HG02642 (cell line): ENCODE measurements around the gene USP34.
"Not testable (repeated sequence)": the region's sequence is repeated elsewhere in the genome, so short reads cannot be mapped to it uniquely, and the experiment has no call there.

ENCODE experiments used
- ATAC-seq: cut with Tn5 transposase; IDR thresholded peaks from one replicate; pipeline ENCODE4 v1.9.1; 2021; ENCODE audit warnings: mild to moderate bottlenecking; ENCODE audit not compliant: unreplicated experiment, poor library complexity

The USP34 gene

GRCh38 chr2:61196671-61197070 lies 274.2 kb downstream of the USP34 start:
- no peak for ATAC-seq

DNA sequence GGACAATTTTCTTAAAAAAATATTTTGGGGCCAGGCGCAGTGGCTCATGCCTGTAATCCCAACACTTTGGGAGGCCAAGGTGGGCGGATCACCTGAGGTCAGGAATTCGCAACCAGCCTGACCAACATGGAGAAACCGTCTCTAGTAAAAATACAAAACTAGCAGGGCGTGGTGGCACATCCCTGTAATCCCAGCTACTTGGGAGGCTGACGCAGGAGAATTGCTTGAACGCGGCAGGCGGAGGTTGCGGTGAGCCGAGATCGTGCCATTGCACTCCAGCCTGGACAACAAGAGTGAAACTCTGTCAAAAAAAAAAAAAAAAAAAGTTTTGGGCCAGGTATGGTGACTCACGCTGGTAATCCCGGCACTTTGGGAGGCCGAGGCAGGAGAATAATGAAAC lies 276.2 kb downstream of the USP34 start:
- ATAC-seq, result not testable (repeated sequence)

DNA sequence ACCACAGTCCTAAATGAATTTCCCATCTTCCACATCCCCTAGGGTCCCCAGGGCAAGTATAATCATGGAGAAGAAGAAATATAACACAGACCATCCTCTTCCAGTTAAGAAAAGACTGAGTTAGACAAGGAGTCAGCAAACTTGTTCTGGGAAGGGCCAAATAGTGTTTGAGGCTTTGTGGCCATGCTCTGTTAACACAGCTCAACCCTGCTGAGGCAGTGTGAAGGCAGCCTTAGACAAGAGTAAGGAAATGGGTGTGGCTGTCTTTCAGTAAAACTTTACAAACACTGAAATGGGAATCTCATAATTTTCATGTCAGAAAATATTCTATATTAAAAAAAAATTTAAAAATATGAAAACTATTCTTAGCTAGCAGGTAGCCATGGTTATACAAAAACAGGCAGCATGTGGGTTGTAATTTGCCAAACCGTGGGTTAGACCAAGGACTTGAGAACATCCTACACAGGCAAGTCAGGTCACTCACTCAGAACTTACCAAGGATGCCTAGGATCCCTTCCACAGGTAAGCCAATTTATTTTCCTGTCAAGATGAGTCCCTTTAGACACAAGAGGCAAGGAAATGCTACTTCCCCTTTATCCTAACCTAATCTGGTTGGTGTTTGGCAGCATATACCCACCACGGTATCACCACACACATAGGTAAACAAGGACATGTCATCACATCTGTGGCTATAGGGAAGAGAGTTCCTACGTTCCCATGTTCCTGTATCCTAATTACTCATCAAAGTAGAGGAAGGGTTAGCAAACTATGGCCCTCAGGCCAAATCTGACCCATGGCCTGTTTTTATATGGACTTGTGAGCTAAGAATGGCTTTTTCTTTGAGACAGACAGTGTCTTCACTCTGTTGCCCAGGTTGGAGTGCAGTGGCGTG lies 277.0 kb downstream of the USP34 start:
- no peak for ATAC-seq

DNA sequence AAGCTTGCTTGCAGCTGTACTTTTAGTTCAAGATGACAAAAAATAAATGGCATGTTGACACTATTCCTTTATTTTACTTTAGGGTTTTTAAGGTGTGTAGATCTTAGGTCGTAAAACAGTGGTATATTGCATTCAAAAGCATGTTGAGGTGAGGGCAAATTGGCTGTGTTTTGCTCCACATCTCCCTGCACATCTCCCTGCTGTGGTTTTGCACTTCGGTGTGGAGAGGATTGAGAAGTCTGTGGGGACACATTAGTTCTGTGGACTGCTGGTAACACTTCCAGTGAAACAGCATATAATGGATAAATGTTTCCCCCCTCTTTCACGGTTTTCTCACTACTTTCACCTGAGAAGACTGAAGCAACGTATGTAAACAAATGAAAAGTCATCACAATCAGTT lies 283.8 kb downstream of the USP34 start:
- ATAC-seq, result no peak

DNA sequence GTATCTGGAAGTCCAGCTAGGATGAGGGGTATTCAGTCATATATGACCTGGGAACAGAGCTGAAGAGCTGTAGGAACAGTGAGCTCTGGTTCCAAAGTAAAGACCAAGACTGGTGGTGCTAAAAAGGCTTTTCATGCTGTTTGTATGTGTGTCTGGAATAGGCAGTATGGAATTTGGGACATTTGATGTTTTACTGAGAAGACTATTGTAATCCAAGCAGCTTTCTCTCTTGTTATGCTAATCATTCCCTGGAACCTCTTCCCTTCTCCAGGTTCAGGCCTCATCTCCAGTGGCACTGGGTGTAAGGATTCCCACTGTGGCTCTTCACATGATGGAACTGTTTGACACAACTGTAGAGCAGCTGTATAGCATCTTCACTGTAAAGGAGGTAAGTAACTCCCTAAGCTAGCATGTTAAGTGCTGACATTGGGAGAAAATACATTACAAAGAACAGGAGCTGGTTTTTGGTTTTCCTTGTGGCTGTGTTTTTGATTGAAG lies 285.6 kb downstream of the USP34 start:
- no peak for ATAC-seq

GRCh38 chr2:61184263-61184662 lies 286.6 kb downstream of the USP34 start:
- ATAC-seq, result no peak

DNA sequence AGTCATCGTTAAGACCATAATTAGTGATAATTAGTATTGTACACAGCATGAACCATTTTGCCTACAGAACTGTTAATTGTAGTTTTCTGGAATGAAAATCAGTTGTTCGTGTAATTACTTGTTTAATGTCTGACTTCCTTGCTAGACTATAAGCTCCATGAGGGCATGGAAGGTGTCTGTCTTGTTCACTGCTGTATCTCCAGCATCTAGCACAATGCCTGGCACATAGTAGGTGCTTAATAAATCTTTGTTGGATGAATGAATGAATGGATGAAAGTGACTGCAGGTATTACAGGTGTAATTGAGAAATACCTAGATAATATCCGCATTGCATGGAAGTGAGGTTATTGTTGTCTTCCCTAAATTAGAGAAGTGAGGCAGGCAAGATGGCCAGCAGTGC lies 287.1 kb downstream of the USP34 start:
- no peak for ATAC-seq

DNA sequence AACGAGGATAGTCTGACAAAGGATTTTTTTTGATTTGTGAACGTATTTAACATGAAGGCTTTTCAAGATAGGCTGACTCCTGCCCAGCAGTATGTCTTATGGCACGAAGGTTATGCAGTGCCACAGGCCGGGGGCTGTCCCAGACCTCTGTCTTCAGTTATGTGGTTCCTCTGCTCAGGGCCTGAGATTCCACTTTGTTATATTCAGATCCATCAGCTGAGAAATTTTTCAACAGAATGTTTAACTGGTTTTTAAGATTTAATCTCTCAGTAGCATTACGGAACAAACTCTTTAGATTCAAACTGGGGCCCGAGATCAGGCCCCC lies 288.9 kb downstream of the USP34 start:
- ATAC-seq, result no peak

DNA sequence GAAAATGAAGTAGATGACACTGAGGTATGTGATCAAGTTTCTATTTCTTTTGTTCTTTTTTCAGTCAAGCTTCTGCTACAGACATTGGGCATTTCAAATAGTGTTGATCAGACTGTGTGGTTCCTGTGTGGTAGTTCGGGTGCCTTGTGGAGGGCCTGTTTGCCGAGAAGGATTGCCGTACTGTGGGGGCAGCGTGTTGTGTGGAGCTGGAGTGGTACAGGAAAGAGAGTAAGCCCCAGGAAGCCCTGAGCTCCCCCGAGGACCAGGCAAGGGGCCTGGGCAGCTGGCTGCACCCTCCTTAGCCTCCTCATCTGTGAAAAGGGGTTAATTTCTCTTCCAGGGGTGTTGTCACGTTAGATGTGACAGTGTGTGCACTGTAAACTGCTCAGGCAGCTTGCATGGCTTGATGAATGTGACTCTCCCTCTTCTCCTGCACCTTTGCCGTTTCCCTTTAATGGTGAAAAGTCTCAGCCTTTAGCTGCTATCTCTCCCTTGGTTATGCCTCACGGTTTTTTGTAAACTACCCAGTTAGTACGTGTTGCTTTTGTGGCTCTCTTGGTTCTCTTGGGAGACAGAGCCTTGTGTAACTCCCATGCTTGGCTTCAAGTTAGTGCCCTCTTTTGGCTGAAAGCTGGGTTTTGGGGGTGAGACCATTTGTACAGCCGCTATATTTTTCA lies 289.4 kb downstream of the USP34 start:
- ATAC-seq, result no peak

GRCh38 chr2:61180686-61181085 lies 290.2 kb downstream of the USP34 start:
- no peak for ATAC-seq

DNA sequence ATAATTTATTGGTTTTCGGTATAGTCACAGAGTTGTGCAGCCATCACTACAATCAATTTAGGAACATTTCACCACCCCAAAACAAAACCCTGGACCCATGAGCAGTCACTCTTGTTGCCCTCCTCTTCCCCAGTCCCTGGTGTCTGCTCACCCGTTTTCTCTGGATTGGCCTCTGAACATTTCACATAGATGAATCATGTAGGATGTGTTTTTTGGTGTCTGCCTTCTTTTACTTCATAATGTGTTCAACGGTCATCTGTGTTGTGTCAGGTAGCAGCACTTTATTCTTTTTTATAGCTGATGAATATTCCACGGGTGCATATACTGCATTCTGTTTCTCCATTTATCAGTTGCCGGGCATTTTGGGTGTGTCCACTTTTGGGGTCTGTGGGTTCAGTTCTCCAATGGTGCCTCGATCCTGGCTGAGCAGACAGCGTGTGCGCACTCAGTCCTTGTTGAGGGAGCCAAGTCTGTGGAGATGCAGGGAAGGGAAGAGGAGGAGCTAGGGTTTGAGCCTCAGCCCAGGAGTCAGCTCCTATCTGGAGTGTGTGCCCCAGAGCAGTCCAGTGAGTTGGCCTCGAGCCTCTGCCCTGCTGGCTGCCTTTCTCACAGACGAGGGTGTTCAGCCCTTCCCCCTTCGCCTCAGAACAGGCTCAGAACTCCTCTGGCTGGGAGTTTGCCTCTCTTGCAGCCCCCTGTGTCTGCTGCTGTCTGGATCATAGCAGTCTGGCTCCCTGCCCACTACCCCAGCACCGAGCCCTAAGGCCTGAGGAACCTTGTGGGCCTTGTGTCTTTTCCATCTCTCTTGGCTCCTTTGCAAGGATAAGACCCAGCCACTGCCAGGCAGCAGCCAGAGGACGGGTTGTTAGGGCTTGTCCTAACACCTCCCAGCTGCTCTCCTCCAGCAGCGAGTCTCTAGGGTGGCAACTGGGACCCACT lies 290.9 kb downstream of the USP34 start:
- ATAC-seq, result no peak

DNA sequence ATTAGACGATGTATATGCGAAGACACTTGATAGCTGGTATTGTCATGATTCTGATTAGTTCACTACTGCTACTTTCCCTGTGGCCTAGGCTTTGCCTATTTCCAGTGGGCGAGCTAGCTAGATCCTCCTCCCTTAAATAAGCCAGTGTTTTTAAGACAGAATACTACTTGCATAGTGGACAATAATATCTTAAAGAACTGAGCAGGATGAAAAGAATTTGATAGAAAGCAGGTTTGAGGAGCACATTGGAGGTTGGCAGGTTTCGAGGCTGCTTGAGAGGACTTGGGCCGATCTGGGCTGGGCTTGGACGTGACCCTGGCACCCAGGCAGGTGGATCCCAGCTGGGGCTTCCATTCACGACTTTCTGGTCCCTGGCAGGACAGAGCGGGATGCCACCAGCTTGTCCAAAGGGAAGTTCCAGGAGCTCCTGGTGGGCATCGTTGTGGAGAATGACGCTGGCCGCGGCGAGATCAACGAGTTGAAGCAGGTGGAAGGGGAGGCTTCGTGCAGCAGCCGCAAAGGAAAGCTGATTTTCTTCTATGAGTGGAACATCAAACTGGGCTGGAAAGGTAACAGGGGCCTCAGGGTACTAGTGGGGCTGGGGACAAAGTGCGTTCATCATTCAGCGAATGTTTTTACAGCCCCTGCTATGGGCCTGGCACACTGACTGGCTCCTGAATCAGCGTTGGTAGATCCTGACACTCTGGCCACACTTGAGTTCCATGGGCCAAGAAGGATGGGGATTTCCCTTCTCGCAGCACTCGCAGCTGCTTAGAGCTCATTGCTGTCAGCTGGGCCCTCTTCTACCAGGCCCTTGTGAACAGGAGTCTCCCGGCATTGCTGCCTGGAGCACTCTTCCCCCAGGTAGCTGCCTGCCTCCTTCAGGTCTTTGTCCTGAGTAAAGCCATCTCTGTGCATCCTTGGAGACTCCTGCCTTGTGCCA lies 292.0 kb downstream of the USP34 start:
- no peak for ATAC-seq

- ATAC-seq, result peak; percentile 32
These were observed 292.9 kb downstream of the USP34 start for GRCh38 chr2:61177727-61178549.

DNA sequence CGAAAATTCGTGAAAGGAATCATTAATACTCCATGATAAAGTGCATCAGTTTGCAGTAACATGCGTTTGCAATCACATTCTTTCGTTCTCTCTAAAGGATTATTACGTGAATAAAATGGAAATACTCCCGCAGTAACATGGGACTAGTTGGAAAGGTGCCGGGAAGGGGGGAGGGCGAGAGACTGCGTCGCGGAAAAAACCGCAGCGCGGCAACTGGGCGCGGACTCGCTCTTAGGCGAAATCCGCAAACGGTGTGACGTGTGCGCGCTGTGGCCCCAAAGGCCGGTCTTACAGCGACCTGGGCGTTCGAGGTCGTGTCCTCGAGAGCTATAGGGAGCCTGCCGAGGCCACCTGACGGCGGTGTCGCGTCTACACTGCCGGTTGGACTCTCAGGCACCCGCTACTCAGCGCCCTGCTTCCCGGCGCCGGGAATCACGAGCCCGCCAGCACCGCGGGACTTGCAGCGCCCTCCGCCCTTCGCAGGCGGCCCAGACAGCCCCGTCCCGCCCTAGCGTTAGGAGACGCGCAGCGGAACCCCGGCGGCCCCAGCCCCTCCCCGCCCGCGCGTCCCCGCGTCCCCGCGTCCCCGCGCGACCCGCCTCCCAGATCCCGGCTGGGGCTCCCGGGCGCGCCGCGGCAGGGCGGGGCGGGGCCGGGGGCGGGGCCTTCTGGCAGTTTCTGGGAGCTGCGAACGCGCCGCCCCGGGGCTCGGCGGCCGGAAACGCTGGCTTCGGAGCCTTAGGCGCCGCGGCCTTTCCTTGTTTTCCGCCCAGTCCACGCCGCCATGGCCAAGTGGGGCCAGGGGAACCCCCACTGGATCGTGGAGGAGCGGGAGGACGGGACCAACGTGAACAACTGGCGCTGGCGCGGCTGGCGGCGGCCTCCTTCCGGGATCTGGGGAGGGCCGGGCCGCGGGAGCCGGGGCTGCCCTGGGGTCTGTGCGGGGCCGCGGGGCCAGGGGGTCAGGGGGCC lies 293.8 kb downstream of the USP34 start:
- ATAC-seq, result peak; percentile 77

DNA sequence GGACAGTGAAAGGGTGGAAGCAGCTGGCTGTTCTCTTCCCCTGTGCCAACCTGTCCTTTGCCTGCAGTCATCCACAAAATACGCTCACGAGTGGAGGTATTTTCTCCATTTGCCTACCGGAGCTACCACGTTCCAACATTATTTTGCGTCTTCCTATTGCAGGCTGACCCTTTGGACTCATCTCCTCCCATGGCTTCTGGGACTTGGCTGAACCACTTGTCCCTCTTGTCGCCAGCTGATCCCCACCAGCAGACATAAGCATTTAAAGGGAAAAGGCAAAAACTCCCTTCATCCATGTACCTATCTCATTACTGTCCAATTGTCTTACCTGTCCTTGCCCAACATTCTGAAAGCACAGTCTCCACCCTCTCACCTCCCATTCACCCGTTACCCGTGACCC lies 295.9 kb downstream of the USP34 start:
- ATAC-seq, result no peak

DNA sequence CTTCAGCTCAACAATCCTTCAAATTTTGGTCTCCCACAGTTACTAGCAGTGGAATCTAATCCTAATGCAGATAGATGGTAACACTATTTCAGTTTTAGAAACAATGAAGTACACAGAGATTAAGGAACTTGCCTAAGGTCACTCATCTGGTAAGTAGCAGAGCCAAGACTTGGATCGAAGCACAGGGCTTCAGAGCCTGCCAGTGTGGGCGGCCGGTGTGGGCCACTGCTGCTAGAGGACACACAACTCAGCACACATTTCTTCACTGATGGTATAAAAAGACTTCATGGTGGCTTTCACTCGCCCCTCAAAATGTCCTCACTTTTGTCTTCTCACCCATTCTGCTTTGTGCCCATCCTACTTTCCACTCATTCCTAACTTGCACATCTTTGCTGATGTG lies 297.8 kb downstream of the USP34 start:
- ATAC-seq, result no peak

- ATAC-seq, result no peak
These were observed 298.2 kb downstream of the USP34 start for GRCh38 chr2:61172671-61173070.

GRCh38 chr2:61167579-61167978 lies 303.3 kb downstream of the USP34 start:
- no peak for ATAC-seq
